Stimulated activated CD4-positive, alpha-beta T cell treated with anti-CD3 and anti-CD28 coated beads, TNF-alpha, amount 100 ng/mL, for 4 hours (primary cell): ENCODE data around the gene SIGLEC11.
"Not testable (repeated sequence)": the region's sequence is repeated elsewhere in the genome, so short reads cannot be mapped to it uniquely, and the experiment has no call there.

Experiments used
- DNase-seq, 3 experiments: peaks; one replicate each; pipeline ENCODE4 v3.0.0-alpha.2; 2020; ENCODE audit warnings: low read depth in 3 of 3

SIGLEC11 gene

DNA sequence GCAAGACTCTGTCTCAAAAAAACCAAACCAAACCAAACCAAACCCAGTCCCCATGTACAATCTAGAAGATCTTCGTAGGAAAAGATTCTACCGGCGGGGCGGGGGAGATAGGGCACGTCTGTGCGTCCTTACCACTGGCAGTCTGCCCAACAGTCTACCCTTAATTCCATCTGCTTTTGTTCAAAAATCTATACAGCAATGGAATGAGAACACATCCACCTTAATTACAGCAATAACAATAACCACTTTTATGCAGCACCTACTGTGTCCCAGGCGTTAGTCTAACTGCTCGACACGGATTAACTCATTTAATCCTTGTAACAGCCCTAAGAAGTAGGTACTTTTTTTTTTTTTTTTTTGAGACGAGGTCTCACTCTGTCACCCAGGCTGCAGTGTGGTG, 34.5 kb downstream of the SIGLEC11 start:
- DNase-seq: no peak

DNA sequence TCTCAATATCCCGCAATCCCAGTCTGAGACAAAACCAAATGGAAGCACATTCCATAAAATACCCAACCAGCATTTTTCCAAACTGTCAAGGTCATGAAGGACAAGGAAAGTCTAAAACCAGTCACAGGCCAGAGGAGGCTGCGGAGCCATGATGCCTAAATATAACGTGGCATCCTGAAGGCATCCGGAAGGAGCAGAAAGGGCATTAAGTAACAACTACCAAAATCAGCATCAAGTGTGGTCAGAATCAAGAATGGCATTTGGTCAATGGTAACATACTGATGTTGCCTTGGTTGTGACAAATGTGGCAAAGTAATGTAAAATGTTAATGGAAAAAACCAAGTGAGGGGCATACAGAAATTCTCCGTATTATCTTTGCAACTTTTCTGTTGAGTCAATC, 35.5 kb downstream of the SIGLEC11 start:
- no peak for DNase-seq

GRCh38 chr19:49924881-49925210, 36.1 kb downstream of the SIGLEC11 start:
- not testable (repeated sequence) for DNase-seq

DNA sequence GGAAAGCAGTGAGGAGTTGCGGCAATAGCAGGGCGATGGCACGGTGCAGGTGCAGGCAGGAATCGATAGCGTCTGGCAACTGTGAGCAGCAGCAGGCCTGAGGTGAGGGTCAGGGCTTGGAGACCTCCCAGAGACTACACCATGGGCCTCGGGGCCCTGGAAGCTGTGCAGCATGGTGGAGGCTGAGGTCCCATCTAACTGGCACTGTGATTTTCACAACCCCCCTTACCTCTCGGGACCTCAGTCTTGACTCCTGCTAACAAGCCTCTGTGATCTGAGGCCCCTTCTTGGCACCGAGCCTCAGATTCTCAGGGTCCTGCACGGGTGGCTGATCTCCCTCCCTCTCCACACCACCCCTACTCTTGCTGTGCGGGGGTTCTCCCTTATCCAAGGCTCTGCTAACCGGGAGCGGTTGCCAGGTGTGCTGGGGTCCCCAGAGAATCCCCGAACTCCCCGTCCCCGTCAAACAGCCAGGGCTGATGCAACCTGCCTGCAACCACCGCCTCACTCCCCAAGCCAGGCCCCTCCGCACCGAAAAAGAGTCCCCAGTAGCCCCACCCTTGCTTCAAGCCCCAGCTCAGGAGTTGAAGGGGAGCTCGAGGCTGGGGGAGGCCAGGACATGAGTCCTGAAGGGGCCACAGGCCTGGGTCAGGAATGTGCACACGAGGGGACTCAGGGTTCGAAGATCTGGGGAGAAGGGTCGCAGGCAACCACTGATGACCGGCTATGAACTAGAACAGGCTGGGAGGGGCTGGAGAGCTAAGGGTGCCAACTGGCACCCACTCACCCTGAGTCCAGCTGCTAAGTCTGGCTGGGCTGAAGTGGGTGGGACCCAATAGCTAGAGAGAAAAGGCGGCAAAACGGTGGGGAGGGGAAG, 36.7 kb downstream of the SIGLEC11 start:
- no peak for DNase-seq

- no peak for DNase-seq
These were observed 37.6 kb downstream of the SIGLEC11 start for GRCh38 chr19:49923055-49924003.

GRCh38 chr19:49921871-49922795, 38.8 kb downstream of the SIGLEC11 start:
- DNase-seq: no peak

DNA sequence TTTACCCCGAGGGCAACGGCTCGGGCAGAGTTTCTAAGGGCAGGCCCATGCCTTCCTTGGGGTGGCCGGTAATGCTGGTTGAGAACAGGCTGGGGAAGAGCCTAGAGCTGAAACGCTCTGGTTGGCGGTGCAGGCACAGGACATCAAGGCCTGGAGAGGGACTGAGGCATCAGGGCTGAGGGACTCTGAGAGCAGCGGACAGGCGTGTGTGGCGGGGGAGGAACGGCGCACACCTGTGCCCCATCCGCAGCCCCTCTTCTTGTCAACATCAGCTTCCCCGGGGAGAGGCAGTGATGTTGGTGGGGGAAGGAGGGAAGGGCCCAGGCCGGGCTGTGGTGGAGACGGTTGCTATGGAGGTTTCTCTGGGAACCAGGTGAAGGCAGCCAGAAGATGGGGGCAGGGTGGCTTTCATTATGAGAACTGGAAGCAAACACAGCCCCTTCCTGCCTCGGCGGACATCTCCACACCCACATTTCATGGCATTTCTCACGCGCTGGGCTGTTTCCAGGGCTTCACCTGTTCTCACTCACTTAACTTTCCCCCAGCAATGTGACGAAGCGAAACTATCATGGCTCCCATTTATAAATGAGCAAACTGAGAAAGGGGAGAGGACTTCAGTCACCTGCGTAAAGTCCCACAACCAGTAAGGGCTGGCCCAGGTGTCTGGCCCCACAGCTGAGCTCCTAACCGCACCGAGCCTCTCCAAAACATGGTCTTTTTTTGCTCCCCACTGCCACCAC, 40.2 kb downstream of the SIGLEC11 start:
- DNase-seq: no peak

- no peak for DNase-seq
These were observed 42.9 kb downstream of the SIGLEC11 start for GRCh38 chr19:49918089-49918488.

GRCh38 chr19:49916839-49917733, 43.9 kb downstream of the SIGLEC11 start:
- no peak for DNase-seq

- DNase-seq: no peak
These were observed 45.7 kb downstream of the SIGLEC11 start for GRCh38 chr19:49915271-49915670.

DNA sequence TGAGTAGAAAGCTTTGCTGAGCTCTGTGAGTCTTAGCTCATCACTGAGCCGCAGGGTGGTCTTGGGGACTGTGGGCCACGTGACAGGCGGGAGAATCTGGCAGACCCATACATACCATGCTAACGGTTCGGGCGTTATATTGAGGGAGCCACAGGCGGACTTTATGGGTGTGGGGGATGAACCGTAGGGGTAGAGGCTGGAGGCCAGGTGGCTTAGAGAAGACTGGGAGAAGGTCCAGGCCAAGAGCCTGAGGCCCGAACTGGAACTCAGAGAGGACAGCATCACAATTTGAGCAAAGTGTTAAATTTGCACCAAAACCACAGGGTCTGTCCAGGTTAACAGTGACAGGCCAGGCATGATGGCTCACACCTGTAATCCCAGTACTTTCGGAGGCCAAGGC, 47.3 kb downstream of the SIGLEC11 start:
- DNase-seq: no peak

DNA sequence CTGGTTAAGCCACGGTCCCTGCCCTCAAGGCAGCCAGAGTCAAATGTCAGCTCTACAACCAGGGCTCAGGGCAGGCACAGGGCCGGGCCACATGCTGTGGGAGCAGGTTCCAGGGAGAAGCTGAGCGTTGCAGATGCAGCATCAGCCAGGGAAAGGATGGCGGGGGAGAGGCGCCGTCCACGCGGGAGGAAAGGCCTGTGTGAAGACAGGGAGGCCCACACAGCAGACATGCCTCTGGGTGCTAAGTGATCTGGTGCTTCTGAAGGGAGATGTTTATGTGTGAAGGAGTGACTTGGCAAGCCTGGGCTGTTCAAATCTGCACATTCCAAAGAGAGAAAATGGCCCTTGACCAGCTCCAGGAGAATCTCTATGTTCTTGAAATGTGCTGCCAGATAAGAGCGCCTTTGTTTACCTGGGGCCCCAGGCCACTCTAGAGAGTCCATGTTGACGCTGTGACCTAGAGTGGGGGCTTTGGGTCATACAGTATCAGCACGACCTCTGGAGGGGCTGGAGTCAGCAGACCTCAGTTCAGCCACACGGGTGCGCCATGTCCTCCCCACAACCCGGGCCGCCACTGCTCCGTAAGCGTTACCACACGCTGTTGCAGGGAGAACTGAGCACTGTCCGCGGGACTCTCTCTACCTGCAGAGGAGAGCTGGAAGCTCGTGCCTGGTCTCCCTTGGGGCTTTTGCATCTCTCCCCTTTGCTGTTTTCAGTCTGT, 47.8 kb downstream of the SIGLEC11 start:
- DNase-seq: no peak

DNA sequence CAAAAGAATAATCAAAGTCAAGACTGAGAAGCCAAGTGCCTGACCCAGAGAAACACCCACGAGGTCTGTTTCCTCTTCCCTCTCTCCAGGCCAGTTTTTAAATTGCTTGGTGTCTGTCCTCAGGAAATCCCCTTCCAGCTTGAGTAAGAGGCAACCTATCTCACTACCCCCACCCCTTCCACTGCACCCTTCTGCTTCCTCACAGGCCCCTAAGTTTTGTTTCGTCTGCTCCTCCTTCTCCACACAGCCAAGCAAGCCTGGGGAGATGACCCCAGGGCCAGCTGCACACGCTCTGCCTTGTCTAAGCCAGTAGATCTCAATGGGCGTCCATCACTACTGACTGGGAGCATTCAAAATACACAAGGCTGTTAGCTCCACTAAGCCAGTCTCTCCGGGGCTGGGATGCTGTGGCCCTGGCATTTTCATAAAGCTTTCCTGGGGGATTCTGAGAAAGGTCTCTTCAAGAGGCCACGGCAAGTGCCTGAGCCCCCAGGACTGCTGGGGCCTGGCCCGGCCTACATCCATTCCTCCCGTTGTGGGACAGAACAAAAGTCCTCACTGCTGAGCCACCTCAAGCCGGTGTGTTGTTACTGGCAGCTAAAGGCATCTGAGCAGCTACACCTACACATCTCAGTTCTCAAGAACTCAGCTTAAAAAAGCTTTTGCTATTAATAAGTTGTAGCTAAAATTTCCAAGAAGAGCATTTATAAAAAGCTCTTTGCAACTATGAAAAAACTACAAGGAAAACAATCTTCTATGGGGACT, 49.4 kb downstream of the SIGLEC11 start:
- DNase-seq: no peak

- DNase-seq: no peak
These were observed 50.8 kb downstream of the SIGLEC11 start for GRCh38 chr19:49910179-49910578.

GRCh38 chr19:49908480-49909420, 52.2 kb downstream of the SIGLEC11 start:
- DNase-seq: no peak

DNA sequence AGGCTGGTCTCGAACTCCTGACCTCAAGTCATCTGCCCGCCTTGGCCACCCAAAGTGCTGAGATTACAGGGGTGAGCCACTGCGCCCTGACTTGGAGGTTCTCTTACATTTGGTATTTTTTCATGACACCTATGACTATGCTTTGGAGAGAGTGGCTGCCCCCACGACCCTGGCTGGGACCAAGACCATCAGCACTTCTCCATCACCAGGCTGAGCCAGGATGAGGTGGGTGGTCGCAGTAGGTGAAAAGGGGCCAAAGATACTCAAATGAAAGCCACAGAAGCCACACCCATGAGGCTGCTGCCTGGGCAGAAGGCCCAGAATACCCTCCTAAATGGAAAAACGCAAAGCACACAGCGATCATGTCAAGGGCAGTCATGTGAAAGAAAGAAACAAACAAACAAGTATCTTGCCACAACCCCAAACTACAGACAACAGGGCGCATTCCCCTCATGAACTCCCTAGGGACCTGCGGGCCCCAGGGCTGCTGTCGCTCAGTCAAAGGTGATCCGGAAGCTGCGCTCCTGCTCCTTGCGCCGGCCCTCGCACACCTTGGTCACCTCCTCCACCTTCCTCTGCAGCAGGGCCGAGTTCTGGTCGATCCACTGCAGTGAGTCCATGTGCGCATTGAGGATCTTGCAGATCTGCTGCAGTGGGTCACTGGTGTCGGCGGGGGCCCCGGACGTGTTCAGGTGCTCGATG, 53.1 kb downstream of the SIGLEC11 start:
- no peak for DNase-seq
